CD14-positive monocyte (primary cell): Measurements from ENCODE around the gene RIT1. TPM values are rescaled to one million over a fixed set of nuclear protein-coding genes. Genes with fewer than 3 reads are reported as not detected.

Experiments
- DNase-seq, 3 donors: peaks; one replicate each; pipeline ENCODE4 v3.0.0-alpha.2; 2011 to 2022
- H2AFZ ChIP-seq: 2 replicates; pipeline ENCODE4 v1.6.0; 2012; ENCODE audit warnings: mild to moderate bottlenecking, low read depth, low read length, inconsistent platforms; ENCODE audit not compliant: insufficient read depth, poor library complexity, severe bottlenecking
- H3K27ac ChIP-seq, 2 donors: 1 replicate in 1 of 2; 2 replicates in 1 of 2; pipeline ENCODE4 v1.5.1; 2012 to 2013; ENCODE audit warnings: low read length in 2 of 2, control low read depth in 1 of 2, inconsistent platforms in 1 of 2, low read depth in 1 of 2, mild to moderate bottlenecking in 1 of 2
- H3K27me3 ChIP-seq, 2 donors: one replicate each; pipeline versions ENCODE4 v1.6.0 to v1.6.1; 2011 to 2013; ENCODE audit warnings: low read length in 2 of 2; ENCODE audit not compliant: control insufficient read depth in 2 of 2, insufficient read depth in 2 of 2
- H3K36me3 ChIP-seq, 2 donors: replicated peaks in 1 of 2; 1 replicate in 1 of 2; 2 replicates in 1 of 2; pipeline versions ENCODE4 v1.5.1 to v1.6.1; 2012 to 2013; ENCODE audit warnings: low read length in 2 of 2, control low read depth in 1 of 2, inconsistent platforms in 1 of 2, mild to moderate bottlenecking in 1 of 2; ENCODE audit not compliant: insufficient read depth in 2 of 2, control insufficient read depth in 1 of 2
- H3K4me1 ChIP-seq, 2 donors: 1 replicate in 1 of 2; 2 replicates in 1 of 2; pipeline versions ENCODE4 v1.5.1 to v1.6.1; 2012 to 2013; ENCODE audit warnings: low read length in 2 of 2, control low read depth in 1 of 2, inconsistent platforms in 1 of 2, mild to moderate bottlenecking in 1 of 2, moderate library complexity in 1 of 2; ENCODE audit not compliant: insufficient read depth in 2 of 2, control insufficient read depth in 1 of 2
- H3K4me2 ChIP-seq: replicated peaks from 2 replicates; pipeline ENCODE3; 2012; ENCODE audit warnings: low read length, moderate library complexity, mild to moderate bottlenecking; ENCODE audit not compliant: poor library complexity, severe bottlenecking; ENCODE audit errors: extremely low read depth
- H3K4me3 ChIP-seq, 3 experiments: fragments of 200-600 bp in 1 of 3; sonication (generic) in 1 of 3; replicated peaks in 1 of 3; 1 replicate in 2 of 3; 2 replicates in 1 of 3; pipeline ENCODE4 v1.5.1; 2011 to 2013; ENCODE audit warnings: low read length in 3 of 3, mild to moderate bottlenecking in 3 of 3, control low read depth in 2 of 3, low read depth in 2 of 3, inconsistent platforms in 1 of 3, moderate library complexity in 1 of 3
- H3K79me2 ChIP-seq: 2 replicates; pipeline ENCODE4 v1.6.0; 2012; ENCODE audit warnings: mild to moderate bottlenecking, control low read depth, inconsistent platforms, low read length, moderate library complexity; ENCODE audit not compliant: insufficient read depth
- H3K9ac ChIP-seq: 2 replicates; pipeline ENCODE4 v1.6.0; 2017; ENCODE audit warnings: low read length, mild to moderate bottlenecking; ENCODE audit not compliant: insufficient read depth, poor library complexity, severe bottlenecking
- H3K9me3 ChIP-seq, 2 donors: replicated peaks in 1 of 2; 1 replicate in 1 of 2; 2 replicates in 1 of 2; pipeline versions ENCODE4 v1.5.1 to v1.6.1; 2012 to 2013; ENCODE audit warnings: low read length in 2 of 2, control low read depth in 1 of 2; ENCODE audit not compliant: control insufficient read depth in 1 of 2, insufficient read depth in 1 of 2
- H4K20me1 ChIP-seq: 2 replicates; pipeline ENCODE4 v1.6.0; 2012; ENCODE audit warnings: mild to moderate bottlenecking, low read length, control low read depth, moderate library complexity; ENCODE audit not compliant: insufficient read depth
- H3K27ac Mint-ChIP-seq, 7 donors: one replicate each; pipeline ENCODE4 v1.8.0; 2020; ENCODE audit warnings: mild to moderate bottlenecking in 7 of 7, mixed read lengths in 7 of 7, moderate library complexity in 6 of 7, inconsistent platforms in 2 of 7
- H3K27me3 Mint-ChIP-seq, 3 donors: one replicate each; pipeline ENCODE4 v1.8.0; 2021 to 2022; ENCODE audit warnings: low read depth in 3 of 3, mild to moderate bottlenecking in 3 of 3, mixed read lengths in 3 of 3, moderate library complexity in 3 of 3, inconsistent platforms in 1 of 3
- H3K36me3 Mint-ChIP-seq, 2 donors: one replicate each; pipeline ENCODE4 v1.8.0; 2020; ENCODE audit warnings: mixed read lengths in 2 of 2, inconsistent platforms in 1 of 2, mild to moderate bottlenecking in 1 of 2
- H3K4me1 Mint-ChIP-seq: one replicate; pipeline ENCODE4 v1.8.0; 2020; ENCODE audit warnings: mild to moderate bottlenecking, mixed read lengths
- H3K4me3 Mint-ChIP-seq, 2 donors: one replicate each; pipeline ENCODE4 v1.8.0; 2020; ENCODE audit warnings: mild to moderate bottlenecking in 2 of 2, mixed read lengths in 2 of 2, moderate library complexity in 1 of 2
- H3K9me3 Mint-ChIP-seq, 7 donors: one replicate each; pipeline ENCODE4 v1.8.0; 2020 to 2022; ENCODE audit warnings: mixed read lengths in 7 of 7, mild to moderate bottlenecking in 6 of 7, moderate library complexity in 6 of 7, inconsistent platforms in 2 of 7
- WGBS: methylation state at CpG from one replicate; pipeline ENCODE4 v1.1.5; 2013; ENCODE audit warnings: missing lambda C conversion rate; ENCODE audit not compliant: insufficient coverage; 5-methylcytosine and 5-hydroxymethylcytosine counted together
- intact Hi-C, 2 donors: fragments of 100-400 bp; cut with micrococcal nuclease; formaldehyde crosslinking; loops; one replicate each; pipeline versions ENCODE4 v1.15.0 to v1.15.1; 2023
- polyA plus RNA-seq, 3 donors: library from polyadenylated mRNA; depleted of rRNA in 1 of 3; unstranded in 2 of 3; stranded (reverse) in 1 of 3; fragments of 300-500 nt in 2 of 3; fragments of >200 nt in 1 of 3; fragmentation: Illumina TruSeq in 2 of 3; gene quantifications; 1 replicate in 2 of 3; 2 replicates in 1 of 3; pipeline ENCODE4 v1.2.3, GENCODE V29; 2012 to 2021
- TF ChIP-seq, protein P1 (sequence below): fragments of 200-600 bp; IDR thresholded peaks from one replicate; pipeline ENCODE4 v1.8.0; 2022; ENCODE audit warnings: antibody characterized with exemption, mild to moderate bottlenecking

Gene RIT1
- polyA plus RNA-seq, 3 donors, result 57.2 to 76.8 (median 69.6) TPM

GRCh38 chr1:155889566-155889965, 21.6 kb downstream of the RIT1 start:
- Histone ChIP-seq H3K79me2 (no peaks in the 10 kb centered on the region), H2AFZ (no peak overlapping the region), H3K27ac (no peak overlapping the region), H3K4me2 (no peak overlapping the region), H3K4me1 (peaks cover 10 to 14% of the 10 kb centered on the region in 2 donors), H3K9me3 (no peaks in the 10 kb centered on the region), H3K4me3 (no peak overlapping the region), H4K20me1 (no peaks in the 10 kb centered on the region), H3K9ac (no peak overlapping the region), H3K27me3 (no peaks in the 10 kb centered on the region), H3K36me3 (no peaks in the 10 kb centered on the region)
- H3K27ac Mint-ChIP-seq, result no peak overlapping the region
- intact Hi-C loops, result no loop called here
- peaks cover 0 to 1% (median 0%) of the 10 kb centered on the region in 3 donors for H3K27me3 Mint-ChIP-seq
- peaks cover 14% of the 10 kb centered on the region for H3K4me1 Mint-ChIP-seq
- no peak overlapping the region for H3K4me3 Mint-ChIP-seq
- WGBS, result no CpG with 5 or more reads among the region's 2 CpGs
- no peak for DNase-seq
- no peaks in the 10 kb centered on the region for H3K9me3 Mint-ChIP-seq
- peaks cover 2 to 10% of the 10 kb centered on the region in 2 donors for H3K36me3 Mint-ChIP-seq
- TF ChIP-seq, protein P1, sequence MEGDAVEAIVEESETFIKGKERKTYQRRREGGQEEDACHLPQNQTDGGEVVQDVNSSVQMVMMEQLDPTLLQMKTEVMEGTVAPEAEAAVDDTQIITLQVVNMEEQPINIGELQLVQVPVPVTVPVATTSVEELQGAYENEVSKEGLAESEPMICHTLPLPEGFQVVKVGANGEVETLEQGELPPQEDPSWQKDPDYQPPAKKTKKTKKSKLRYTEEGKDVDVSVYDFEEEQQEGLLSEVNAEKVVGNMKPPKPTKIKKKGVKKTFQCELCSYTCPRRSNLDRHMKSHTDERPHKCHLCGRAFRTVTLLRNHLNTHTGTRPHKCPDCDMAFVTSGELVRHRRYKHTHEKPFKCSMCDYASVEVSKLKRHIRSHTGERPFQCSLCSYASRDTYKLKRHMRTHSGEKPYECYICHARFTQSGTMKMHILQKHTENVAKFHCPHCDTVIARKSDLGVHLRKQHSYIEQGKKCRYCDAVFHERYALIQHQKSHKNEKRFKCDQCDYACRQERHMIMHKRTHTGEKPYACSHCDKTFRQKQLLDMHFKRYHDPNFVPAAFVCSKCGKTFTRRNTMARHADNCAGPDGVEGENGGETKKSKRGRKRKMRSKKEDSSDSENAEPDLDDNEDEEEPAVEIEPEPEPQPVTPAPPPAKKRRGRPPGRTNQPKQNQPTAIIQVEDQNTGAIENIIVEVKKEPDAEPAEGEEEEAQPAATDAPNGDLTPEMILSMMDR, result no peak

GRCh38 chr1:155888481-155888880, 22.7 kb downstream of the RIT1 start:
- peaks cover 2 to 10% of the 10 kb centered on the region in 2 donors for H3K36me3 Mint-ChIP-seq
- Histone ChIP-seq H4K20me1 (no peaks in the 10 kb centered on the region), H3K27ac (no peak overlapping the region), H2AFZ (no peak overlapping the region), H3K9ac (no peak overlapping the region), H3K9me3 (no peaks in the 10 kb centered on the region), H3K36me3 (no peaks in the 10 kb centered on the region), H3K4me1 (peaks cover 4 to 8% of the 10 kb centered on the region in 2 donors), H3K27me3 (no peaks in the 10 kb centered on the region), H3K4me3 (no peak overlapping the region), H3K79me2 (no peaks in the 10 kb centered on the region), H3K4me2 (no peak overlapping the region)
- peaks cover 7% of the 10 kb centered on the region for H3K4me1 Mint-ChIP-seq
- TF ChIP-seq, protein P1, result no peak
- H3K27me3 Mint-ChIP-seq, result peaks cover 0 to 1% (median 0%) of the 10 kb centered on the region in 3 donors
- no peak for DNase-seq
- H3K27ac Mint-ChIP-seq, result no peak overlapping the region
- H3K9me3 Mint-ChIP-seq, result no peaks in the 10 kb centered on the region
- no CpG with 5 or more reads among the region's 5 CpGs for WGBS
- intact Hi-C loops, result no loop called here
- H3K4me3 Mint-ChIP-seq, result no peak overlapping the region
